Measurements from ENCODE around the gene ZNF560. TPM values are rescaled to one million over a fixed set of nuclear protein-coding genes. Genes with fewer than 3 reads are reported as not detected.
"Not testable (repeated sequence)": the region's sequence is repeated elsewhere in the genome, so short reads cannot be mapped to it uniquely, and the experiment has no call there.

The ZNF560 gene
- total RNA-seq, result not detected
- under 1 TPM; 0.05 to 0.24 TPM for polyA plus RNA-seq
- long read RNA-seq, donor 1, result 0 reads
- long read RNA-seq, donor 2, result 0 reads
- long read RNA-seq, donor 3, result 0 reads
- long read RNA-seq, donor 4, result 0 reads
- long read RNA-seq, donor 5, result 0 reads

- peak in 2 of 3 donors; percentile 2 to 13 for DNase-seq
- 4 to 5% methylated on average over 44 of the region's 44 CpGs for WGBS, 2 donors
- Histone ChIP-seq H3K36me3 (ENCODE audit: control insufficient read depth in 4 of 4, insufficient read depth in 4 of 4, low read length in 4 of 4) (no peaks in the 10 kb centered on the region), H3K27ac (ENCODE audit: low read depth in 1 of 2, low read length in 1 of 2) (no peak within 1 kb of the TSS), H3K4me1 (ENCODE audit: control insufficient read depth in 5 of 5, insufficient read depth in 5 of 5, low read length in 5 of 5) (no peaks in the 10 kb centered on the region), H3K27me3 (ENCODE audit: control insufficient read depth in 3 of 3, insufficient read depth in 3 of 3, low read length in 2 of 3) (no peaks in the 10 kb centered on the region), H3K4me3 (no peak within 1 kb of the TSS), H3K9ac (ENCODE audit: insufficient read depth in 1 of 2, low read length in 2 of 2) (no peak within 1 kb of the TSS), H3K9me3 (ENCODE audit: control insufficient read depth in 4 of 4, insufficient read depth in 3 of 4, low read length in 3 of 4) (peaks cover 0 to 31% (median 8%) of the 10 kb centered on the region in 4 donors)
- TF ChIP-seq CTCF (IDR thresholded peaks at IDR 0.05; ENCODE audit: control extremely low read depth, extremely low read depth), result no peak
- no peak for ATAC-seq (ENCODE audit: insufficient read depth, low FRiP score)
Measured at GRCh38 chr19:9498183-9498902, at the start of gene ZNF560. Gene ZNF560, minus strand, starts transcription at chr19:9498616. Its CDS starts 23,303 bp downstream, at chr19:9475313.

GRCh38 chr19:9547870-9548269 lies 49.5 kb upstream of the ZNF560 start:
- no peak overlapping the region for H3K27ac ChIP-seq (ENCODE audit: low read depth in 1 of 2, low read length in 1 of 2)
- no peak overlapping the region for H3K9ac ChIP-seq (ENCODE audit: insufficient read depth in 1 of 2, low read length in 2 of 2)
- H3K36me3 ChIP-seq (ENCODE audit: control insufficient read depth in 4 of 4, insufficient read depth in 4 of 4, low read length in 4 of 4), result no peaks in the 10 kb centered on the region
- TF ChIP-seq CTCF (IDR thresholded peaks at IDR 0.05; ENCODE audit: control extremely low read depth, extremely low read depth), result no peak
- no peak for ATAC-seq (ENCODE audit: insufficient read depth, low FRiP score)
- peaks cover 0 to 24% (median 1%) of the 10 kb centered on the region in 4 donors for H3K9me3 ChIP-seq (ENCODE audit: control insufficient read depth in 4 of 4, insufficient read depth in 3 of 4, low read length in 3 of 4)
- H3K27me3 ChIP-seq (ENCODE audit: control insufficient read depth in 3 of 3, insufficient read depth in 3 of 3, low read length in 2 of 3), result no peaks in the 10 kb centered on the region
- no peaks in the 10 kb centered on the region for H3K4me1 ChIP-seq (ENCODE audit: control insufficient read depth in 5 of 5, insufficient read depth in 5 of 5, low read length in 5 of 5)
- H3K4me3 ChIP-seq, result no peak overlapping the region
- 93 to 97% methylated on average over 11 of the region's 11 CpGs for WGBS, 2 donors
- DNase-seq, result no peak

GRCh38 chr19:9541281-9541680 lies 42.9 kb upstream of the ZNF560 start:
- H3K27me3 ChIP-seq (ENCODE audit: control insufficient read depth in 3 of 3, insufficient read depth in 3 of 3, low read length in 2 of 3); H3K4me1 ChIP-seq (ENCODE audit: control insufficient read depth in 5 of 5, insufficient read depth in 5 of 5, low read length in 5 of 5); H3K36me3 ChIP-seq (ENCODE audit: control insufficient read depth in 4 of 4, insufficient read depth in 4 of 4, low read length in 4 of 4); DNase-seq; H3K9ac ChIP-seq (ENCODE audit: insufficient read depth in 1 of 2, low read length in 2 of 2); H3K27ac ChIP-seq (ENCODE audit: low read depth in 1 of 2, low read length in 1 of 2); ATAC-seq (ENCODE audit: insufficient read depth, low FRiP score); H3K4me3 ChIP-seq: not testable (repeated sequence)
- 87 to 89% methylated on average over 11 to 12 of the region's 12 CpGs for WGBS, 2 donors
- peaks cover 0 to 10% (median 2%) of the 10 kb centered on the region in 4 donors for H3K9me3 ChIP-seq (ENCODE audit: control insufficient read depth in 4 of 4, insufficient read depth in 3 of 4, low read length in 3 of 4)

- not testable (repeated sequence) for H3K27ac ChIP-seq (ENCODE audit: low read depth in 1 of 2, low read length in 1 of 2); H3K27me3 ChIP-seq (ENCODE audit: control insufficient read depth in 3 of 3, insufficient read depth in 3 of 3, low read length in 2 of 3); ATAC-seq (ENCODE audit: insufficient read depth, low FRiP score); H3K9ac ChIP-seq (ENCODE audit: insufficient read depth in 1 of 2, low read length in 2 of 2); DNase-seq; H3K4me1 ChIP-seq (ENCODE audit: control insufficient read depth in 5 of 5, insufficient read depth in 5 of 5, low read length in 5 of 5); H3K4me3 ChIP-seq
- peaks cover 9 to 17% (median 14%) of the 10 kb centered on the region in 4 donors for H3K36me3 ChIP-seq (ENCODE audit: control insufficient read depth in 4 of 4, insufficient read depth in 4 of 4, low read length in 4 of 4)
- peaks cover 0 to 19% (median 11%) of the 10 kb centered on the region in 4 donors for H3K9me3 ChIP-seq (ENCODE audit: control insufficient read depth in 4 of 4, insufficient read depth in 3 of 4, low read length in 3 of 4)
- WGBS, 2 donors, result 52 to 100% methylated on average over 1 of the region's 1 CpG
Measured at GRCh38 chr19:9539921-9540320, 41.5 kb upstream of the ZNF560 start.

GRCh38 chr19:9539201-9539600 lies 40.8 kb upstream of the ZNF560 start:
- peak overlapping the region; percentile 96 to 100 for H3K9ac ChIP-seq (ENCODE audit: insufficient read depth in 1 of 2, low read length in 2 of 2)
- not testable (repeated sequence) for H3K27me3 ChIP-seq (ENCODE audit: control insufficient read depth in 3 of 3, insufficient read depth in 3 of 3, low read length in 2 of 3); H3K4me3 ChIP-seq; DNase-seq; ATAC-seq (ENCODE audit: insufficient read depth, low FRiP score); H3K4me1 ChIP-seq (ENCODE audit: control insufficient read depth in 5 of 5, insufficient read depth in 5 of 5, low read length in 5 of 5)
- WGBS, 2 donors, result 86 to 88% methylated on average over 6 of the region's 6 CpGs
- peaks cover 0 to 24% (median 13%) of the 10 kb centered on the region in 4 donors for H3K9me3 ChIP-seq (ENCODE audit: control insufficient read depth in 4 of 4, insufficient read depth in 3 of 4, low read length in 3 of 4)
- peaks cover 16 to 25% (median 21%) of the 10 kb centered on the region in 4 donors for H3K36me3 ChIP-seq (ENCODE audit: control insufficient read depth in 4 of 4, insufficient read depth in 4 of 4, low read length in 4 of 4)
- peak overlapping the region; percentile 56 to 96 for H3K27ac ChIP-seq (ENCODE audit: low read depth in 1 of 2, low read length in 1 of 2)
